Stimulated activated CD8-positive, alpha-beta memory T cell treated with anti-CD3 and anti-CD28 coated beads, Interleukin-2, amount 100 ng/mL, for 1 hour (primary cell): ENCODE measurements around the gene TUBA3C.
"Not testable (repeated sequence)": the region's sequence is repeated elsewhere in the genome, so short reads cannot be mapped to it uniquely, and the experiment has no call there.

Experiments
- DNase-seq, 2 donors: peaks; one replicate each; pipeline ENCODE4 v3.0.0-alpha.2; 2020; ENCODE audit warnings: low read depth in 2 of 2

Gene TUBA3C

DNA sequence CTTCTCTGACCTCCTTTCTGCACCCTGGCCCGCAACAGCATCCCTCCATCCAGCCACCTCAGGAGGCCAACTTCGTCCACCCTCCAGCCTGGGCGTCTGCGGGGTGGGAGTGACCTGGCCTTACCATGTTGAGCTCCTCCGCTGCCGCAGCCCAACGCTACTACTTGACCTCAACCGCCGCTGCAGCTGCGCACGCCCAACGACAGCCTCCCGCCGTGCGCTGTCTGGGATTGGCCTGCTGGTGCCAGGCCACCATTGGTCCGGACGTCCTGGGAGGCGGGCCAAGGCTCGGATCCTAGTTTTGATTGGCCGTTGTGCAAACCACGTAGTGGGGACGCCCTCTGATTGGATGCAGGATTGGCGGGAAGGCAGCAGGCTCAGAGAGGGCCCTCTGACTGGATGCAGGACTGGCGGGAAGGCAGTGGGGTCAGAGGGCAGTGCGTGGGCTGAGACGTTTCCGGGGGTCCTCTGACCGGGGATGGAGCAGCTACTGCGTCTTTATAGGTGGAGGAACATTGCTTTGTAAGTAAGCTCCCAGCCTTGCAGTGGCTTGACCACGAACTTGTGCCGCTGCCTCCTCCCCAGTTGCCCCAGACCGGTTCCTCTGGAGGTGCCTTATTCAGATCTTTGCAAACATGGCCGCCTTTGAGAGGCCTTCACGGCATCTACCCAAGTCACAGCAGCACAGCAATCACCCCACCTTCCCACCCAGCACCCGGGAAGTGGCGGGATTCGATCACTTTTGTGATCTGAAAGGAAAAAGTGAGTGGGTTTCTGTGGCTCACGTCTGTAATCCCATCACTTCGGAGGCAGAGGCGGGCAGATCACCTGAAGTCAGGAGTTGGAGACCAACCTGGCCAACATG, at the start of gene TUBA3C:
Gene TUBA3C, minus strand, starts transcription at position 204 of the 865 bp plus-strand sequence. Its CDS starts 77 bp downstream, at position 127.
- no peak for DNase-seq

DNA sequence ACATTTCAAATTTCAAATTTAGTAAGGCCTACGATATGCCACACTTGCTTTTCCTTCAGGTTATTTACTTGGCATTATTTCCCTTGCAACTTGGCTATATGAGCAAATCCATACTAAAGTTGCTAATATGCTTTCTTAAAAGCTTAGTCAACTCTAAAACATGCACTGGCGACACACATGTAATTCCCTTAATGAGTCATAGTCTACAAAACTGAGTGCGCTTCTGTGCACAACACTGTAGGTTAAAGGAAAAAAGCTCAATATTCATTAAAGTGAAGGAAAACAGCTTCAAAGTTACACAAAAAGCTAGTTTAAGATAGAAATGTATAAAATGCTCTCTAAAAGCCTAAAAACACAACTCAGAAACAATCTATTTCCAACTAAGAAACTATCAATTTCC, 25.8 kb upstream of the TUBA3C start:
- DNase-seq = not testable (repeated sequence)

DNA sequence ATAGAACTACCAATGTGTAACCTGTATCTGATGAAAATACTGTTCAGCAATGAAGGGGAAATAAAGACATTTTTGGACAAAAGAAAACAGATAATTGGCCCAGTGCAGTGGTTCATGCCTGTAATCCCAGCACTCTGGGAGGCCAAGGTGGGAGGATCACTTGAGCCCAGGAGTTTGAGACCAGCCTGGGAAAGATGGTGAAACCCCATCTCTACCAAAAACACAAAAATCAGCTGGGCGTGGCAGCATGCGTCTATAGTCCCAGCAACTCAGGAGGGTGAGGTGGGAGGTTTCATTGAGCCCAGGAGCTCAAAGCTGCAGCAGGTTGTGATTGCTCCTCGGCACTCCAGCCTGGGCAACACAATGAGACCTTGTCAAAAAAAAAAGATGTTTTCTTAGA, 11.0 kb upstream of the TUBA3C start:
- not testable (repeated sequence) for DNase-seq

DNA sequence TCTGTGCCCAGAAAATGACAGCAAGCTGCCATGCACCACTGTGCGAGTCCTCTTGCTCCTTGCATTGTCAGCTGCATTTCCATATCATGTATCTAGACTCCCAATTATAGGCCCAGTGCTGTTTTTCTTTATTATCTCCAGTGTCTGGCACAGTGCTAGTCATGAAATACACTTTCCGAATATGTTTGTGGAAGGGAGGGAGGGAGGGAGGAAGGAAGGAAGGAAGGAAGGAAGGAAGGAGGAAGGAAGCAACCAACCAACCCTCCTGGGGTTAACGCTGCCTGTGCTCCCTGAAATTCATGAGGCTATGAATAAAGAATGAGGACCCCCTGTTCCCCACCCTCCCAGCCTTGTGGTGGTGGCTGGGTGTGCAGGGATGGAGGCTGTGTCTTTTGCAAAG, 8.3 kb upstream of the TUBA3C start:
- not testable (repeated sequence) for DNase-seq

DNA sequence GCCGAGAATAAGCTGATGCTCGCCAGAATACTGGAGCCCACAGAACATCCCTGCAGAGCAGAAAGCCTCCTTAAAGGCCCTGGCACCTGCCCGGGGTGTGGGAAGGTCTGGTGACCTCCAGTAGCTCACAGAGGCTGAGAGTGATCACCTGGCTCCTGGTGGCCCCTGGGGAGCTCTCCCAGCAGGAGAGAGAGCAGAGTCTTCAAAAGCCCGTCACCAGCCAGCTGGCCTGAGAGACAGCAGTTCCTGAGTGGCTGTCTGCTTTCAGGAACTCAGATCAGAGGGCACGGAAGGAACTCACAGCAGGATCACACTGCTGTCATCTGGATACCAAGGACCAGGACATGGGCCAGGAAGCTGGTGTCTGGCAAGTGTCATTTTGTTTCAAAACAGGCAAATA, 7.7 kb upstream of the TUBA3C start:
- DNase-seq = not testable (repeated sequence)

DNA sequence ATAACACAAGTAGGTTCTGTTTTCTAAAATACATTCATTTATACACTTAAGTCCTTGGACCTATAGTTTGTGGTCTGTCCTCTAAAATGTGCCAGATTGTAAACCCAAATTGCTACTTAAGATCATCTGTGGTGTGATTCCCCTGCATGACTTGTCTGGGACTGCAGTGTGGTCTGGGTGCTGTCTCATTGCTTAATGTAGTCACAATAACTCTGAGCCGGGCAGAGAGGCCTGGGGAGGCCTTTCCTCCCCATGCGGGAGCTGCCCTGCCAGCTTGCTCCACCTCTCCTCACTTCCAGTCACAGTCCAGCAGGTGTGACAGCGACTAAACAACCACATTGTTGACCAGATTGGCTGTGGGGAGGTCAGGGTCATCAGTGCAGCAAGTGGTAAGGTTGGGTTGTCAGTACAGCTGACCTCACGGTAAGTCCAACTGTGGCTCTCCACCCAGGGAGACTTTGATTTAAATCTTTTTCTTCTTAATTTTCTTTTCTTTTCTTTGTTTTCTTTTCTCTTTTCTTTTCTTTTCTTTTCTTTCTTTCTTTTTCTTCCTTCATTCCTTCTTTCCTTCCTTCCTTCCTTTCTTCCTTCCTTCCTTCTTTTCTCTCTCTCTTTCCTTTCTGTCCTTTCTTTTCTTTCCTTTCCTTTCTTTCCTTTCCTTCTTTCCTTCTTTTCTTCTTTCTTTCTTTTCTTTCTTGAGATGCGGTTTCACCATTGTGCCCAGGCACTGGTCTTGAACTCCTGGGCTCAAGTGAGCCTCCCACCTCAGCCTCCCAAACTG, 4.4 kb upstream of the TUBA3C start:
- no peak for DNase-seq

DNA sequence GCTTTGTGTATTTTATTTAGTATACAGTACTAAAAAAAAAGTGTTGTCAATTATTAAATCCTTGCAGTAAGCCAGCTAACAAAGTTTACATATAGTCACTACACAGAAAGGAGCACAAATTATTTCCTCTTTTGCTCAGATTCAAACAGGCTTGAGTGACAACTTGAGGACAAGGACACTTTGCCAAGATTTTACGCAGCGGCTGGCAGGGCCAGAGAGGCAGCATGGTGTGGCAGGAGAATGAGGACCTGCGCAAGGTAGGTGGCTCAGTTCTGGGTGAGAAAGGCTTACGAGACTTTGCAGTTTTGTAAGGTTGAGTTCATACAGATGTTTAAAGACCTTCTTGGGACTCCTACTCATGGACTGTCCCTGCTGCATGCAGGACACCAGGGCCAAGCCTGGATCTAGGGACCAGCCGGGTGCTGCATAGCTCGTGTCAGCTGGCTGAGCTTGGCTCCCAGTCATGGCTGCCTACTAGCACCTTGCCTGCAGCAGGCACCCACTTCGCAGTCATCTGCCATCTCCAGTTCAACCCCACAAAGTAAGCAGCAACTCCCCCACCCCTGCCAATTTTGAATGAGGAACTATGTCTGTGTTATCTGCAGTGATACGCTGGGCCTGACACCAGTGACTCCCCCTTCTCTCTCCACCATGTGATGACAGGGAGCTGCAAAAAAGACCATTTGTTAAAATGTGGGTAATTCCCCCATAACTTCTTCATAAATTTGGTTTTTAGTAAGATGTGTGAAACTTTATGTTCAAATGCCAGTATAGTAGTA, 3.7 kb upstream of the TUBA3C start:
- no peak for DNase-seq

DNA sequence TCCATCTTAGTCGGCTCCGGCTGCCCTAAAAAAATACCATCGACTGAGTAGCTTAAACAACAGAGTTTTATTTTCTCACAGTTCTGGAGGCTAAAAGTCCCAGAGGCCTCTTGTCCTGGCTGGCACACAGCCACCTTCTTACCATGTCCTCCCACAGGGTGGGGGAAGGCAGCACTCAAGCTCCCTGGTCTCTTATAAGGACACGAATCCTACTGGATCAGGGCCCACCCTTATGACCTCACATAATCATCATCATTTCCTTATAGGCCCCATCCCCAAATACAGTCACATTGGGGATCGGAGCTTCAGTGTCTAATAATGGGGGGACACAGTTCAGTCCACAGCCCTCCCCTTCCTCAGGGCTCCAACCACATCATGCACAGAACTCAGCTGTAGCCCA, 2.6 kb upstream of the TUBA3C start:
- no peak for DNase-seq

DNA sequence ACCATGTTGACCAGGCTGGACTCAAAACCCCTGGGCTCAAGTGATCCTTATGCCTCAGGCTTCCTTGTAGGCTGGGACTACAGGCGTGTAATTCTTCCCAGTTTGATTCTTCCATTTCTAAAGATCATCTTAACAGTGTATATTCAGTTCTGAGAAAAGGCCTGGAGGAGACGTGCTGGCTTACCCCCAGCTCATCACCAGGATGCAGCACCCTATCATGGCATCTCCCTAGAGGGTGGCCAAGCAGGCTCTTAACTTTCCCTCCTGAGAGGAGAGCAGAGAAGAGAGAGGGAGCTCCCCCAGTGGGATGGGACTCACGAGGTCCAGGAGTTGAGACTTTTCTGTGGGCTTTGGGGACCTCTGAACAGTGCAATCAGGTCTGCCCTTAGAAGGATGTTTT, 2.1 kb upstream of the TUBA3C start:
- DNase-seq = no peak

DNA sequence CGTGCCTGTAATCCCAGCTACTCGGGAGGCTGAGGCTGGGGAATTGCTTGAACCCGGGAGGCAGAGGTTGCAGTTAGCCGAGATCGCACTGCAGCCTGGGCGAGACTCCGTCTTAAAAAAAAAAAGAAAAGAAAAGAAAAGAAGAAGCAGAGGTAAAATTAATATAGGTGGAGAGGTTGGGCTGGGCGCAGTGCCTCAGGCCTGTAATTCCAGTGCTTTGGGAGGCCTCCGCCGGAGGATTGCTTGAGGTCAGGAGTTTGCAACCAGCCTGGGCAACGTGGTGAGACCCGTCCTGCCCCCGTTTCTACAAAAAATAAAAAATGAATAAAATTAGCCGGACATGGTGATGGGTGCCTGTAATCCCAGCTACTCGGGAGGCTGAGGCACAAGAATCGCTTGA, 912 bp upstream of the TUBA3C start:
- no peak for DNase-seq

GRCh38 chr13:19181021-19181620, 503 bp downstream of the TUBA3C start:
- DNase-seq = no peak

- no peak for DNase-seq
These were observed 1.7 kb downstream of the TUBA3C start for GRCh38 chr13:19179916-19180315.

DNA sequence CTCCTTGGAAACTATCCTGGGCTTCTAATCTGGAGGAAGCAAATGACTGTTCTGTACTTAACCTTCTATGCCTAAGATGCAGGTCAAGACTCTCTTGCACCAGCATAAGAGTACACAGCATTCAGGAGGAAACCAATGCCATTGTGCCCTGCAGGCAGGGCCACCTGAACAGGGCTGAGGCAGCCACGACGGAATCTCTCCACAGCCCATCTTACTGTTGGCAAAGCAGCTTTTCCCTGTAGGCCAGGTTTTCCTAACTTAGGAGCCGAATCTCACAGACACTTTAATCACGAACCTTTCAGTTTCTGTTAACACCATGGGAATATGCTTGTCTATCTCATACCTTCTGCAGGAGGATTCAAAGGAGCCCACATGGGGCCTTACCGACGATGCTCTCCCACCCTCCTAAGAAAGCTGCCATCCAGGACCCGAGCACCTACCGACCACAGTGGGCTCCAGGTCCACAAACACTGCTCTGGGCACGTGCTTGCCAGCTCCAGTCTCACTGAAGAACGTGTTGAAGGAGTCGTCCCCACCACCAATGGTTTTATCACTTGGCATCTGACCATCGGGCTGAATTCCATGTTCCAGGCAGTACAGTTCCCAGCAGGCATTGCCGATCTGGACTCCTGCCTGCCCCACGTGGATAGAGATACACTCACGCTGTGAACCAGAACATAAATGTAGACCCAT, 2.6 kb downstream of the TUBA3C start:
- no peak for DNase-seq

DNA sequence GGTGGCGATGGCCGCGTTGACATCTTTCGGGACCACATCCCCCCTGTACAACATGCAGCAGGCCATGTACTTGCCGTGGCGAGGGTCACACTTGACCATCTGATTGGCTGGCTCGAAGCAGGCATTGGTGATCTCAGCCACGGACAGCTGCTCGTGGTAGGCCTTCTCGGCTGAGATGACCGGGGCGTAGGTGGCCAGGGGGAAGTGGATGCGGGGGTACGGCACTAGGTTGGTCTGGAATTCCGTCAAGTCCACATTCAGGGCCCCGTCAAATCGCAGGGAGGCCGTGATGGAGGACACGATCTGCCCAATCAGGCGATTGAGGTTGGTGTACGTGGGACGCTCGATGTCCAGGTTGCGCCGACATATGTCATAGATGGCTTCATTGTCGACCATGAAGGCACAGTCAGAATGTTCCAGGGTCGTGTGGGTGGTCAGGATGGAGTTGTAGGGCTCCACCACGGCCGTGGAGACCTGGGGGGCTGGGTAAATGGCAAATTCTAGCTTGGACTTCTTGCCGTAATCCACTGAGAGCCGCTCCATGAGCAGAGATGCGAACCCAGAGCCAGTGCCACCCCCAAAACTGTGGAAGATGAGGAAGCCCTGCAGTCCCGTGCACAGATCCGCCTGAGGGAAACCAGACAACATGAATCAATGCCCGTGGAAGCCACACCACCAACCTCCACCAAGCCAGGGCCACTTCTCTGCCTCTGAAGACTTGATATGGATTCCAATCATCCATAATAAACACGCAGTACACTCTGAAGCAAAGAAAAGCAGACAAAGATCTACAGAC, 4.4 kb downstream of the TUBA3C start:
- DNase-seq = not testable (repeated sequence)

DNA sequence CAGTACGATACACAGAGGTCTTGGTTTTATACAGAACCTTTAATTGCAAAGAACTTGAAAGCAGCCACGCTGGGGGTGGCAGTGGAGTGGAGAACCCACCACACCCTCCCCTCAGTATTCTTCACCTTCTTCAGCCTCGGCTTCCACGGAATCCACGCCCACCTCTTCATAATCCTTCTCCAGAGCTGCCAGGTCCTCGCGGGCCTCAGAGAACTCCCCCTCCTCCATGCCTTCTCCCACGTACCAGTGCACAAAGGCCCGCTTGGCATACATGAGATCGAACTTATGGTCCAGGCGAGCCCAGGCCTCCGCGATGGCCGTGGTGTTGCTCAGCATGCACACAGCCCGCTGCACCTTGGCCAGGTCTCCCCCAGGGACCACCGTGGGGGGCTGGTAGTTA, 7.9 kb downstream of the TUBA3C start:
- DNase-seq = no peak

DNA sequence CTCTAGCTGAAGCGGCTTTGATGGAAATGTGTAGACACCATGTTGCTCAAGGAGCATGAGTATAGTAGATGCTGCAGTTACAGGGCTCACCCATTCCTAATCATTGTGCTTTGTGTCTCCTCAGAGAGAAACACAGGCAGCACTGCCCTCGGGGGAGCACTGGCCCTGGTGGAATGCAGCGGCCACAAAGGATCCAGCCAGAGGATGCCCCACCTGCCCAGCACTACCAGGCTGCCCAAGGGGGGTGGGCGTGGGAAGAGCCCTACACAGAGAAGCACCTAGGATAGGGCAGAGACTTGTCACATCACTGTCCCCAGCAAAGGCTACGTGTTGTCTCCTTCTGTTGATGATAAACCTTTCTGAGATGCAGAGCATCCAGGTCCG, 9.0 kb downstream of the TUBA3C start:
- DNase-seq = no peak

DNA sequence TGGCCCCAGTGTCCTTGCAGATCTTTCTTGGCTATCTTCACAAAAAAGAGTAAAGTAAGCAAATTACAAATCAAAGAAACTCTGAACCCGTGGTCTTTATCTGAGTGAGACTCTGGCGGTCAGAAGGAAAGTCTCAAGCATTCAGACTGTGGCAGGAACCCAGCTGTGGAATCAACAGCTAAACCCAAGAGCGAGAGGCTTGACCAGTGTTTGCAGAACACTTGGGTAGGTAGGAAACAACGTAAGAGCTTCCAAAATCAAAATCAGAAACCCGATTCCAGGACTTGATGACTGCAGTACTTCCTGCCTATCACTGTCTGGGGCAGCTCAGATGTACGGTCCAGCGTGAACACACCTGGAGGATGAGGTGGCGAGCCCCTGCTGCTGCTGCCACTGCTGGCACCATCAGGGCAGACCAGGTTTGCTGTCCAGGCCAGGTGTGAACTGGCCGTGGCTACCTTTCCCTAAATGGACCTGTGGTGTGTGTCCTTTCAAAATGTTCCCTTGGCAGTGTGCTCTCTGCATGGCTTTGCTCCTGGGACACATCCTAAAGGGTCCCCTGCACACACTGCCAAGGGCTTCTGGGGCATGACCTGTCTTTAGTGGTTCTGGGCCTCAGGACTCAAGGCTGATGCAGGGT, 9.5 kb downstream of the TUBA3C start:
- DNase-seq = no peak

- DNase-seq = no peak
These were observed 10.1 kb downstream of the TUBA3C start for GRCh38 chr13:19171563-19171962.

DNA sequence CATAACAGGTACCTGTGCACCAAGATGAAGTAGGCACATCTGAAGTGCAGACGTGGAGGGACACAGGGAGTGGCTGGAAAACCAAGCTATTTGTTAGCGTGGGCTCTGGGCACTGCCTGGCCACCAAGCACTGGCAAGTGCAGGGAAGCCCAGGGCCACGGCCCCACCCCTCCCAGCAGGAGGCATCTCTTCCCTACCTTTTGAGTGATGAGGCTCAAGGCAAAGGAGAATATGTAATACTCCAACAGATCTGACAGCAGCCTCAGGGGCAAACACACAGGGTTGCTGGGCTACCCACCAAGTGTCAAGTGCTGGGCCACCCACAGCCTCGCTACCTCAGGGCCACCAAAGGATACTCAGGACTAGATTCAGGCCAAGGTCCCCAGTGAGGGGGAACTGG, 11.6 kb downstream of the TUBA3C start:
- DNase-seq = no peak

- DNase-seq = no peak
These were observed 12.1 kb downstream of the TUBA3C start for GRCh38 chr13:19169496-19169895.
